AG04449 (cell line): ENCODE results near the gene PCDH10.
A peak's percentile ranks its signal among the peaks of the same experiment; 100 is the strongest.

Source experiments
- CTCF ChIA-PET: fragments of 350-600 bp; formaldehyde crosslinking; extraction: SDS; loops from one replicate; lab custom pipeline; 2021; ENCODE audit warnings: antibody characterized with exemption; lab: Yijun Ruan, JAX
- POLR2A ChIA-PET: fragments of 400-600, 350-600 bp; formaldehyde crosslinking; extraction: SDS; loops from one replicate; lab custom pipeline; 2020; ENCODE audit warnings: antibody characterized with exemption, inconsistent platforms; lab: Yijun Ruan, JAX
- DNase-seq: peaks from one replicate; pipeline ENCODE4 v3.0.0-alpha.2; 2010; ENCODE audit warnings: low read depth, low spot score
- H3K4me3 ChIP-seq: 2 replicates; pipeline ENCODE4 v1.5.1; 2011; ENCODE audit warnings: low read depth, mild to moderate bottlenecking, control low read depth, low read length
- CTCF ChIP-seq: IDR thresholded peaks from one replicate; pipeline ENCODE4 v1.5.1; 2011; ENCODE audit warnings: mild to moderate bottlenecking, moderate library complexity, low read length, control low read depth, inconsistent platforms; ENCODE audit not compliant: insufficient read depth; ENCODE audit errors: missing control alignments

PCDH10 gene

GRCh38 chr4:133143775-133144430, 5.2 kb upstream of the PCDH10 start:
- TF ChIP-seq CTCF: no peak
- DNase-seq: no peak
- CTCF ChIA-PET: interaction anchor here (1.2 kb wide), 1 partner anchor 8 kb away, joined by 5 read pairs; no protein-coding TSS in a partner anchor
- POLR2A ChIA-PET: no interaction called here
- no peak overlapping the region for H3K4me3 ChIP-seq

DNA sequence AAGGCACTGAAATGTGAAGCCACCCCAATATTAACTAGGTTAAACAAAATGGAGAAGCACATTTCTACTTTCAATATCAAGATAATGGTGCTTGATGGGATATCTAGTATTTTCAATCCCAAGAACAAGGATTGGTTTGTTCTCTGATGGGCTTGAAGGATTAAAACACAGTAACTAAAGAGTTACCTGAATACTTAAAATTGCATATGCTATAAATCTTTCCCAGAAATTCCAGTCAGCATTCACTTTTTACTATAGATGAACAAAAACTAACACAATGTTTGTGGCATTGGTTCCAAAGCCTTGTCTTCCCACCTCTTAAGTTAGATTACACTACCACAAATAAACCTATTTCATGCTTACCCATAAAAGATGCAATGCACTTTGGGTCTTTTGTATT, 3.9 kb upstream of the PCDH10 start:
- no peak overlapping the region for H3K4me3 ChIP-seq
- DNase-seq: no peak
- TF ChIP-seq CTCF: no peak
- ChIA-PET POLR2A (no interaction called here), CTCF (no interaction called here)

DNA sequence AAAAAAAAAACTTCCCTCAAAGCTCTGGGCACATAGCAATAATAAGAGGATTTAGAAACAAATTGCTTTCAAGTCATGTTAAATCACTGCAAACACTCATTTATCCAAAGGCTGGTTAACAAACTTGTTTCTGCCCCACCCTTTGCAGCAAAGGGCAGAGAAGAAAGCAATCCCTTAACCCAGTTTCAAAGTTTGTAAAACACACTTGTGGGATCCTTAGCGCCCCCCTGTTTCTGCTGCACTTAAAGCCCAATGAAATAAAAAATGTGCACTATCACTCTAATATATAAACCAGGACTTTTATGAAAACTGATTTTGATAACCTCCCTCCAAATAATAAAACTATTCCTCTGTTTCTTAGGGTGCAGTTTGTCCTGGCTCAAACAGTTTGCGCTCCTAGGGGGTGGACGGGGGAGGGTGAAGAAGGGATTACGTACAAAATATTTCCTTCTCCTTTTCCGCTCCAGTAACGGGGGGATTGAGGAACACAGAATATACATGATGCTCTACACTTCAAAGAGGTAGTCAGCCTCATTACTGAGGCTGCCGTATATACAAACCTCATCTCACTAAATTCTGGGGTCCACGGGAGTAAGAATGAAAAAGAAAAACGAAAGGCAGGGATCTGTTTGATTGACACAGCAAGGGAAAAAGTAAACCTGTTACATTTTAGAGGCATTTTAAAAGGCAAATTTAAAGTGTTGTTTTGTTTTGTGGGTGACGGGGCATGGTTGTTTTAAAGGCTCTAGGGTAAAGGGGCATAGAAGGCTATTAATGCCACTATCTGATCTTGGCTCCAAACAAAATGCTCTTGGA, 3.1 kb upstream of the PCDH10 start:
- ChIA-PET POLR2A (no interaction called here), CTCF (interaction anchor here (0.8 to 2.0 kb wide), 10 partner anchors 9 to 84 kb away, joined by 3 to 19 read pairs (median 3); no protein-coding TSS in a partner anchor)
- TF ChIP-seq CTCF: no peak
- DNase-seq: no peak
- peak overlapping the region; percentile 50; the same call in 1 of the 2 replicates for H3K4me3 ChIP-seq

DNA sequence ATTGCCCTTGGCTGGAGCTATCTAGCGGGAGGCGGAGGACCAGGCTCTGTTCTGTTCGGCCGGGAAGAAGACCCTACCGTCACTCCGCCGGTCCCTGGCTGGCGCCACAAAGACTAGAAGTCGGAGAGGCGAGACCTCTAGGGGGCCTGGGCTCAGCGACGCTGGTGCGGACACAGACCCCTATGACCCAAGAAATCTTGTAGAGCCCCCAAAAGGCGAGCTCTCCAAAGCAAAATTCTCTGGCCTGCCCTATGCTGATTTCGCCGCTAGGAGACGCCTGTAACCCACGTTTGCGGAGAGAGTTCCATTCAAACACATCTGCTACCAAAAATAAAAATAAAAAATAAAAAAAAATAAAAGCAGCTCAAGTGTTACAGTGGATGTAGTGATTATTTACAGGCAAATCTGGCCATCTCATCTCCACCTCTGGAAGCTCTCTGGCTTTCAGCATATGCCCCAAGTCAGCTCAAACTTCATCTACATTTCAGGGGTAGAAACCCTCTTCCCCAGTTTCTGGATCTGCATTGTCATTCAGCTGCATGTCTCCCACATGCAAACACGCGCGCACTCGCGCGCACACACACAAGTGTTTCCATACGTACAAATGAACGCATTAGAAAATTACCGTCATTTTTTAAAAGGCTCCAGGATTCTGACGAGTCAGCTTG, 2.4 kb upstream of the PCDH10 start:
- CTCF ChIA-PET: interaction anchor here (0.8 to 2.0 kb wide), 11 partner anchors 8 to 85 kb away, joined by 3 to 19 read pairs (median 3); no protein-coding TSS in a partner anchor
- H3K4me3 ChIP-seq: peak overlapping the region; percentile 50
- TF ChIP-seq CTCF: peak; percentile 78
- DNase-seq: no peak
- POLR2A ChIA-PET: no interaction called here

- POLR2A ChIA-PET: no interaction called here
- H3K4me3 ChIP-seq: peak overlapping the region; percentile 35
- DNase-seq: no peak
- TF ChIP-seq CTCF: no peak
- CTCF ChIA-PET: interaction anchor here (0.8 to 2.0 kb wide), 10 partner anchors 7 to 85 kb away, joined by 3 to 19 read pairs (median 3); no protein-coding TSS in a partner anchor
These were observed 1.7 kb upstream of the PCDH10 start for GRCh38 chr4:133147286-133147821.
